Fibroblast of pulmonary artery (primary cell): Measurements from ENCODE around the gene ARSG.

ENCODE experiments used
- DNase-seq: peaks from one replicate; pipeline ENCODE4 v3.0.0-alpha.2; 2010; ENCODE audit warnings: low read depth
- H3K4me3 ChIP-seq: replicated peaks from 2 replicates; pipeline ENCODE4 v1.5.1; 2011; ENCODE audit warnings: low read depth, mild to moderate bottlenecking, control low read depth, low read length, moderate library complexity
- CTCF ChIP-seq: IDR thresholded peaks from 2 replicates; pipeline ENCODE4 v1.5.1; 2011; ENCODE audit warnings: mild to moderate bottlenecking, control low read depth, low read length, inconsistent platforms; ENCODE audit errors: missing control alignments

ARSG gene

GRCh38 chr17:68341482-68341881, 50.2 kb downstream of the ARSG start:
- H3K4me3 ChIP-seq = no peak overlapping the region
- TF ChIP-seq CTCF = no peak
- no peak for DNase-seq

- DNase-seq = no peak
- no peak overlapping the region for H3K4me3 ChIP-seq
- no peak for TF ChIP-seq CTCF
These were observed 52.7 kb downstream of the ARSG start for GRCh38 chr17:68343976-68344375.

- no peak for TF ChIP-seq CTCF
- H3K4me3 ChIP-seq = no peak overlapping the region
- peak; percentile 41 for DNase-seq
These were observed 53.4 kb downstream of the ARSG start for GRCh38 chr17:68344701-68345136.

GRCh38 chr17:68346448-68346847, 55.2 kb downstream of the ARSG start:
- TF ChIP-seq CTCF = no peak
- no peak for DNase-seq
- H3K4me3 ChIP-seq = no peak overlapping the region

- DNase-seq = no peak
- no peak overlapping the region for H3K4me3 ChIP-seq
- no peak for TF ChIP-seq CTCF
These were observed 56.1 kb downstream of the ARSG start for GRCh38 chr17:68347380-68347779.

- TF ChIP-seq CTCF = no peak
- H3K4me3 ChIP-seq = no peak overlapping the region
- DNase-seq = no peak
These were observed 57.9 kb downstream of the ARSG start for GRCh38 chr17:68349157-68349556.

- no peak overlapping the region for H3K4me3 ChIP-seq
- TF ChIP-seq CTCF = peak; percentile 36
- peak; percentile 57 for DNase-seq
These were observed 60.1 kb downstream of the ARSG start for GRCh38 chr17:68351395-68351794.
